ENCODE data around the gene NEUROD6. TPM values are rescaled to one million over a fixed set of nuclear protein-coding genes. Genes with fewer than 3 reads are reported as not detected.
A peak's percentile ranks its signal among the peaks of the same experiment; 100 is the strongest.

NEUROD6 gene
- total and polyA plus RNA-seq, 4 donors = not detected

DNA sequence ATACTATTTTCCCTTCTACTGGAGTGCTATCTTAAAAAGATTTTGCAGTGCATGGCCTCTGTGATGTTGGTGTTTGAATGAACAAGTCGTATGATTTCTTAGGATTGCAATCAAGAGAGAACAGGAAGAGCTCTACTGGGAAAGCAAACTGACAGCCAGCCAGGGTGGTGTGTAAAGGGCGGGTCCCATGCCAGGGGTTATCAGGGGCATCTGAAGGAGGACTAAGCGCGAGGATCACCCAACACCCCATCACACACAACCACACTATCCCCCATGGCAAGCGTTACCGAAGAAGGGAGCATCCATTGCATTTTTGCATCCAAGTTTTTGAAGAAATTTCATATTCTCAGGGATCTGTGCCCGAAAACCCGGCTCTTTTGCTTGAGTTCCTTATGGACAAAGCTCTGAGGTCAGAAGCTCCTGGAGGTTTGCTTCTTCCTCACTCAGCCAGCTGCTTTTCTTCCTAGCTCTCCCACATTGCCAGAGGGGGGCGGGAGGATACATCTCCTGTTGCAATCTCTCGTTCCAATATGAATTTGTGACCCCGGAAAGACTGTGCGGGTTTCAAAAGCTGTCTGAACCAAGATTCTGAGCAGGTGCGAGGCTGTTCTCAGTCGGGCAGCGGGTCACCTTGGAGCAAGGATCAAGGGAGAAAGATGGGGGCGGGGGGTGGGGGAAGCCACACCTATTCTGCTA lies 5.2 kb downstream of the NEUROD6 start:
- peak overlapping the region in 1 of 3 donors; percentile 43 for H3K4me3 ChIP-seq (ENCODE audit: low read depth in 1 of 3, low read length in 3 of 3)
- DNase-seq (ENCODE audit: low spot score) = no peak
- no peaks in the 10 kb centered on the region for H3K36me3 ChIP-seq (ENCODE audit: control insufficient read depth in 4 of 4, insufficient read depth in 3 of 4, low read depth in 1 of 4, low read length in 3 of 4)
- H3K9me3 ChIP-seq (ENCODE audit: control insufficient read depth in 4 of 4, low read length in 3 of 4) = no peaks in the 10 kb centered on the region
- H3K27me3 ChIP-seq (ENCODE audit: control insufficient read depth in 4 of 4, insufficient read depth in 4 of 4, low read length in 3 of 4) = peaks cover 0 to 2% (median 0%) of the 10 kb centered on the region in 4 donors
- peaks cover 0 to 10% (median 2%) of the 10 kb centered on the region in 4 donors for H3K4me1 ChIP-seq (ENCODE audit: control insufficient read depth in 4 of 4, insufficient read depth in 4 of 4, low read length in 3 of 4)
- H3K9ac ChIP-seq (ENCODE audit: low read depth in 1 of 2, low read length in 2 of 2) = no peak overlapping the region
- 40% methylated on average over 16 of the region's 16 CpGs for WGBS
- no peak overlapping the region for H3K27ac ChIP-seq (ENCODE audit: low read depth in 1 of 2, low read length in 2 of 2)
- TF ChIP-seq, protein P1, sequence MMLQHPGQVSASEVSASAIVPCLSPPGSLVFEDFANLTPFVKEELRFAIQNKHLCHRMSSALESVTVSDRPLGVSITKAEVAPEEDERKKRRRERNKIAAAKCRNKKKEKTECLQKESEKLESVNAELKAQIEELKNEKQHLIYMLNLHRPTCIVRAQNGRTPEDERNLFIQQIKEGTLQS (IDR thresholded peaks at IDR 0.05) = no peak
- TF ChIP-seq SP1 (IDR thresholded peaks at IDR 0.05) (no peak), HNF4A (conservative IDR thresholded peaks at IDR 0.05) (no peak), EGR1 (IDR thresholded peaks at IDR 0.05; ENCODE audit: low read depth in 2 of 2) (no peak), JUND (IDR thresholded peaks at IDR 0.05) (no peak), RXRA (IDR thresholded peaks at IDR 0.05) (peak in 1 of 2 donors; percentile 8), YY1 (IDR thresholded peaks at IDR 0.05) (no peak), TAF1 (conservative IDR thresholded peaks at IDR 0.05) (no peak)

DNA sequence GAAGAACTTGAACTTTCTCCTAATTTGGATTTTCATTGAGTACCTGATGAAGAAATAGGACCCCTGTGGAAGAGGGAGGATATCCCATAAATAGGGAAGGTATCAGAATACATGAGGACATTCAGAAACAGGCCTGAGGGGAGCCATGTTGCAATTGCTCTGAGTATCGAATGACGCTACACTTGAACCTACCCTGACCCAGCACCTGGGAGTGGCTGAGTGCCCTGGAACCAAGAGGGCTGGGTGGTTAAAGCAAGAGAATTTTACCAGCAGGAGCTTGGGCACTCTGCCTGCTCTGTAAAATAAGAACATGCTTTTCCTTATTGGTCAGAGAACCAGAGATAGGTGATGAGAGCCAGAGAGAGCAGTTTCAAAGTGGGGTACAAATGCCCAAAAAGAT lies 7.2 kb downstream of the NEUROD6 start:
- TF ChIP-seq, protein P2, sequence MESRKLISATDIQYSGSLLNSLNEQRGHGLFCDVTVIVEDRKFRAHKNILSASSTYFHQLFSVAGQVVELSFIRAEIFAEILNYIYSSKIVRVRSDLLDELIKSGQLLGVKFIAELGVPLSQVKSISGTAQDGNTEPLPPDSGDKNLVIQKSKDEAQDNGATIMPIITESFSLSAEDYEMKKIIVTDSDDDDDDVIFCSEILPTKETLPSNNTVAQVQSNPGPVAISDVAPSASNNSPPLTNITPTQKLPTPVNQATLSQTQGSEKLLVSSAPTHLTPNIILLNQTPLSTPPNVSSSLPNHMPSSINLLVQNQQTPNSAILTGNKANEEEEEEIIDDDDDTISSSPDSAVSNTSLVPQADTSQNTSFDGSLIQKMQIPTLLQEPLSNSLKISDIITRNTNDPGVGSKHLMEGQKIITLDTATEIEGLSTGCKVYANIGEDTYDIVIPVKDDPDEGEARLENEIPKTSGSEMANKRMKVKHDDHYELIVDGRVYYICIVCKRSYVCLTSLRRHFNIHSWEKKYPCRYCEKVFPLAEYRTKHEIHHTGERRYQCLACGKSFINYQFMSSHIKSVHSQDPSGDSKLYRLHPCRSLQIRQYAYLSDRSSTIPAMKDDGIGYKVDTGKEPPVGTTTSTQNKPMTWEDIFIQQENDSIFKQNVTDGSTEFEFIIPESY (IDR thresholded peaks at IDR 0.05) = no peak
- TF ChIP-seq, protein P3, sequence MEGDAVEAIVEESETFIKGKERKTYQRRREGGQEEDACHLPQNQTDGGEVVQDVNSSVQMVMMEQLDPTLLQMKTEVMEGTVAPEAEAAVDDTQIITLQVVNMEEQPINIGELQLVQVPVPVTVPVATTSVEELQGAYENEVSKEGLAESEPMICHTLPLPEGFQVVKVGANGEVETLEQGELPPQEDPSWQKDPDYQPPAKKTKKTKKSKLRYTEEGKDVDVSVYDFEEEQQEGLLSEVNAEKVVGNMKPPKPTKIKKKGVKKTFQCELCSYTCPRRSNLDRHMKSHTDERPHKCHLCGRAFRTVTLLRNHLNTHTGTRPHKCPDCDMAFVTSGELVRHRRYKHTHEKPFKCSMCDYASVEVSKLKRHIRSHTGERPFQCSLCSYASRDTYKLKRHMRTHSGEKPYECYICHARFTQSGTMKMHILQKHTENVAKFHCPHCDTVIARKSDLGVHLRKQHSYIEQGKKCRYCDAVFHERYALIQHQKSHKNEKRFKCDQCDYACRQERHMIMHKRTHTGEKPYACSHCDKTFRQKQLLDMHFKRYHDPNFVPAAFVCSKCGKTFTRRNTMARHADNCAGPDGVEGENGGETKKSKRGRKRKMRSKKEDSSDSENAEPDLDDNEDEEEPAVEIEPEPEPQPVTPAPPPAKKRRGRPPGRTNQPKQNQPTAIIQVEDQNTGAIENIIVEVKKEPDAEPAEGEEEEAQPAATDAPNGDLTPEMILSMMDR (IDR thresholded peaks at IDR 0.05; ENCODE audit: low read depth, low read length, missing input control) = no peak
- TF ChIP-seq, protein P4, sequence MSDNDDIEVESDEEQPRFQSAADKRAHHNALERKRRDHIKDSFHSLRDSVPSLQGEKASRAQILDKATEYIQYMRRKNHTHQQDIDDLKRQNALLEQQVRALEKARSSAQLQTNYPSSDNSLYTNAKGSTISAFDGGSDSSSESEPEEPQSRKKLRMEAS (IDR thresholded peaks at IDR 0.05) = no peak
- TF ChIP-seq EGR1 (IDR thresholded peaks at IDR 0.05; ENCODE audit: low read depth in 2 of 2) = no peak
- no peak for TF ChIP-seq RXRA (IDR thresholded peaks at IDR 0.05)
- TF ChIP-seq FOXA1 (IDR thresholded peaks at IDR 0.05) = no peak
- TF ChIP-seq GABPA (IDR thresholded peaks at IDR 0.05 in 1 of 2, conservative IDR thresholded peaks at IDR 0.05 in 1 of 2) = no peak
- TF ChIP-seq NR2F2 (IDR thresholded peaks at IDR 0.05) = no peak
- Histone ChIP-seq H3K27ac (ENCODE audit: low read depth in 1 of 2, low read length in 2 of 2) (no peak overlapping the region), H3K4me1 (ENCODE audit: control insufficient read depth in 4 of 4, insufficient read depth in 4 of 4, low read length in 3 of 4) (peaks cover 0 to 10% (median 2%) of the 10 kb centered on the region in 4 donors), H3K9me3 (ENCODE audit: control insufficient read depth in 4 of 4, low read length in 3 of 4) (no peaks in the 10 kb centered on the region), H3K27me3 (ENCODE audit: control insufficient read depth in 4 of 4, insufficient read depth in 4 of 4, low read length in 3 of 4) (peaks cover 0 to 2% (median 0%) of the 10 kb centered on the region in 4 donors), H3K36me3 (ENCODE audit: control insufficient read depth in 4 of 4, insufficient read depth in 3 of 4, low read depth in 1 of 4, low read length in 3 of 4) (no peaks in the 10 kb centered on the region), H3K4me3 (ENCODE audit: low read depth in 1 of 3, low read length in 3 of 3) (no peak overlapping the region), H3K9ac (ENCODE audit: low read depth in 1 of 2, low read length in 2 of 2) (no peak overlapping the region)
- no peak for DNase-seq (ENCODE audit: low spot score)
- 88% methylated on average over 2 of the region's 2 CpGs for WGBS
